Neural crest cell (in vitro differentiated cells): ENCODE measurements around the gene BCDIN3D. TPM values are rescaled to one million over a fixed set of nuclear protein-coding genes. Genes with fewer than 3 reads are reported as not detected.

ENCODE experiments used
- DNase-seq: peaks from one replicate; pipeline ENCODE4 v3.0.0; 2021; ENCODE audit warnings: low read depth, mixed read lengths, low spot score
- H3K27ac Mint-ChIP-seq: one replicate; pipeline ENCODE4 v1.8.0; 2021; ENCODE audit warnings: mild to moderate bottlenecking, mixed read lengths; ENCODE audit not compliant: unreplicated experiment
- H3K27me3 Mint-ChIP-seq: 2 replicates; pipeline ENCODE4 v1.8.0; 2021; ENCODE audit warnings: low read depth, mild to moderate bottlenecking, mixed read lengths
- H3K36me3 Mint-ChIP-seq: 2 replicates; pipeline ENCODE4 v1.8.0; 2021; ENCODE audit warnings: low read depth, mild to moderate bottlenecking, mixed read lengths
- H3K4me1 Mint-ChIP-seq: 2 replicates; pipeline ENCODE4 v1.8.0; 2021; ENCODE audit warnings: mixed read lengths
- H3K4me3 Mint-ChIP-seq: one replicate; pipeline ENCODE4 v1.8.0; 2021; ENCODE audit warnings: mild to moderate bottlenecking, mixed read lengths
- H3K9me3 Mint-ChIP-seq: 2 replicates; pipeline ENCODE4 v1.8.0; 2021; ENCODE audit warnings: mixed read lengths
- total RNA-seq: library from RNA; stranded (reverse); gene quantifications from 2 replicates; pipeline ENCODE4 v1.2.1, GENCODE V29; 2021
- TF ChIP-seq, protein P1 (sequence below): fragments of 200-600 bp; sonication (generic); conservative IDR thresholded peaks from 2 replicates; pipeline ENCODE4 v1.5.0; 2021; ENCODE audit warnings: antibody characterized with exemption, mild to moderate bottlenecking

BCDIN3D gene
- total RNA-seq, 1 donor from 2014 or later, result 7.9 TPM

DNA sequence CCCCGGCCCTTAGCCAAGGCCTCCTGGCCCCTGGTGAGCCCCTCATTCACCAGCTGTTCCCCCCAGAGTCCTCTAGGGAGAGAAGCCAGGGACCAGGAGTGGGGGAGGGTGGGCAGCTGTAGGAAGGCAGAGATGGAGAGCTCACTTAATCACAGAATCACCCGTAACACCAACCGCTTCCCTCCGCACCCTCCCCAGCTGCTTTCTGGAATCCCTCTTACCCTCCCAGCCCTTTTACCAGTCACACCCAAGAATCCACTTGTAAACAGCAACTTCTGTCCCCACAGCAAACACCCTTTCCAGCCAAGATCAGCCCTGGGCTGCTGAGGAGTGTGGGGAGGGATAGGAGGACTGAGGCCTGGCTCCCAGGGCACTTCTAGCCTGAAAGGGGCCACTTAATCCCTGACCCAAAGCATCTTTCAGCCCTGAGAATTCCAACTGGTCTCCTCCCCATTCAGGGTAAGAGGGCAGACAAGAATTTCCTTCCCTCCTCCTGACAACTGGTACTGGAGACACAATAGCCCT, 33.5 kb downstream of the BCDIN3D start:
- no peaks in the 10 kb centered on the region for H3K9me3 Mint-ChIP-seq
- H3K27me3 Mint-ChIP-seq, result no peaks in the 10 kb centered on the region
- peak overlapping the region; percentile 60 for H3K4me3 Mint-ChIP-seq
- no peak for DNase-seq
- TF ChIP-seq, protein P1, sequence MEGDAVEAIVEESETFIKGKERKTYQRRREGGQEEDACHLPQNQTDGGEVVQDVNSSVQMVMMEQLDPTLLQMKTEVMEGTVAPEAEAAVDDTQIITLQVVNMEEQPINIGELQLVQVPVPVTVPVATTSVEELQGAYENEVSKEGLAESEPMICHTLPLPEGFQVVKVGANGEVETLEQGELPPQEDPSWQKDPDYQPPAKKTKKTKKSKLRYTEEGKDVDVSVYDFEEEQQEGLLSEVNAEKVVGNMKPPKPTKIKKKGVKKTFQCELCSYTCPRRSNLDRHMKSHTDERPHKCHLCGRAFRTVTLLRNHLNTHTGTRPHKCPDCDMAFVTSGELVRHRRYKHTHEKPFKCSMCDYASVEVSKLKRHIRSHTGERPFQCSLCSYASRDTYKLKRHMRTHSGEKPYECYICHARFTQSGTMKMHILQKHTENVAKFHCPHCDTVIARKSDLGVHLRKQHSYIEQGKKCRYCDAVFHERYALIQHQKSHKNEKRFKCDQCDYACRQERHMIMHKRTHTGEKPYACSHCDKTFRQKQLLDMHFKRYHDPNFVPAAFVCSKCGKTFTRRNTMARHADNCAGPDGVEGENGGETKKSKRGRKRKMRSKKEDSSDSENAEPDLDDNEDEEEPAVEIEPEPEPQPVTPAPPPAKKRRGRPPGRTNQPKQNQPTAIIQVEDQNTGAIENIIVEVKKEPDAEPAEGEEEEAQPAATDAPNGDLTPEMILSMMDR, result no peak
- H3K36me3 Mint-ChIP-seq, result no peaks in the 10 kb centered on the region
- peaks cover 58% of the 10 kb centered on the region for H3K4me1 Mint-ChIP-seq
- peak overlapping the region; percentile 97 for H3K27ac Mint-ChIP-seq

- peak; percentile 41 for DNase-seq
- no peaks in the 10 kb centered on the region for H3K9me3 Mint-ChIP-seq
- TF ChIP-seq, protein P1, result no peak
- H3K36me3 Mint-ChIP-seq, result no peaks in the 10 kb centered on the region
- peak overlapping the region; percentile 97 for H3K27ac Mint-ChIP-seq
- peaks cover 58% of the 10 kb centered on the region for H3K4me1 Mint-ChIP-seq
- peak overlapping the region; percentile 60 for H3K4me3 Mint-ChIP-seq
- H3K27me3 Mint-ChIP-seq, result no peaks in the 10 kb centered on the region
Measured at GRCh38 chr12:49808686-49809380, 34.1 kb downstream of the BCDIN3D start.

- H3K9me3 Mint-ChIP-seq, result no peaks in the 10 kb centered on the region
- H3K27ac Mint-ChIP-seq, result peak overlapping the region; percentile 97
- peaks cover 58% of the 10 kb centered on the region for H3K4me1 Mint-ChIP-seq
- DNase-seq, result no peak
- peaks cover under 1% of the 10 kb centered on the region for H3K36me3 Mint-ChIP-seq
- TF ChIP-seq, protein P1, result no peak
- peak overlapping the region; percentile 28 for H3K4me3 Mint-ChIP-seq
- no peaks in the 10 kb centered on the region for H3K27me3 Mint-ChIP-seq
Measured at GRCh38 chr12:49807991-49808580, 34.8 kb downstream of the BCDIN3D start.

DNA sequence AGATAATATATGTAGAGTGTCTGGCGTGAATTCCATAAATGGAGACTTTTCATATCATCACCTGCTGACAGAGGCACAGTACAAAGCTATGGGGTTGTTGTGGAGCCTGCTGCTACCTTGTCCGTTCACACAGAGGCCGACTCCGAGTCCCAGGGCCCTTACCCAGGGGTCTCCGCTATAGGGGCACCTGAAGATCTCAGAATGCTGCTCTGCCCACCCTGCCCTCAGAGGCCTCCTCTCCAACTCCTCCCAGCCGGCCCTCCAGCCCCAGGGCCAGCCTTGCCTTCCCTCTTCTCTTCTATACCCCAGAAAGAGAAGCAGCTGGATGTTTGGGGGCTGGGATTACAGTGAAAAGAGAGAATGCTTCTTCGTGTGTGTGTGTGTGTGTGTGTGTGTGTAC, 36.0 kb downstream of the BCDIN3D start:
- peaks cover 2% of the 10 kb centered on the region for H3K36me3 Mint-ChIP-seq
- TF ChIP-seq, protein P1, result no peak
- H3K4me3 Mint-ChIP-seq, result no peak overlapping the region
- no peak for DNase-seq
- H3K4me1 Mint-ChIP-seq, result peaks cover 53% of the 10 kb centered on the region
- peak overlapping the region; percentile 48 for H3K27ac Mint-ChIP-seq
- no peaks in the 10 kb centered on the region for H3K27me3 Mint-ChIP-seq
- no peaks in the 10 kb centered on the region for H3K9me3 Mint-ChIP-seq

DNA sequence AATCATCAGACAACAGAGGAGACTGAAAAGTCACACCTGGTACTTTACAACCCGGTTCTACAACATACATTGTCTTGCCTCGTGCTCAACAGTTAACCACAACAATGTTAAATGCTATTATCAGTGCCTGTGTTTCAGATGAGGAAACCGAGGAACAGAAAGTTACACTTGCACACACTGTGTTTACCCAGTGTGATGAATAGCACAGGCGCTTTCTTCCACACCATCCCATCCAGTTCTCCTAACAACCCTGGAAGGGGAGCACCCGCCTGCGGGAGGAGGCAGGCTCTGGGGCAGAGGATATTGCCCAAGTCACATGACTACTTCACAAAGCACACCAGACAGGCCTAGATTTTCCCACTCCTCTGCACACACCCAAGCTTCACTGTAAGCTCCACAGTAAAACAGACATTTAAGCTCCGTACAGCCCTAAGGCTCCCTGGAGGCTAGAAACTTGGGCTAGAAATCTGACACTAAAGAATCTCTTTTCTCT, 36.5 kb downstream of the BCDIN3D start:
- no peak for DNase-seq
- Mint-ChIP-seq H3K27me3 (no peaks in the 10 kb centered on the region), H3K4me3 (no peak overlapping the region), H3K9me3 (no peaks in the 10 kb centered on the region), H3K36me3 (peaks cover 2% of the 10 kb centered on the region), H3K27ac (no peak overlapping the region), H3K4me1 (peaks cover 48% of the 10 kb centered on the region)
- TF ChIP-seq, protein P1, result no peak
